ENCODE data around the gene TYMP. TPM values are rescaled to one million over a fixed set of nuclear protein-coding genes. Genes with fewer than 3 reads are reported as not detected.

TYMP gene, protein sequence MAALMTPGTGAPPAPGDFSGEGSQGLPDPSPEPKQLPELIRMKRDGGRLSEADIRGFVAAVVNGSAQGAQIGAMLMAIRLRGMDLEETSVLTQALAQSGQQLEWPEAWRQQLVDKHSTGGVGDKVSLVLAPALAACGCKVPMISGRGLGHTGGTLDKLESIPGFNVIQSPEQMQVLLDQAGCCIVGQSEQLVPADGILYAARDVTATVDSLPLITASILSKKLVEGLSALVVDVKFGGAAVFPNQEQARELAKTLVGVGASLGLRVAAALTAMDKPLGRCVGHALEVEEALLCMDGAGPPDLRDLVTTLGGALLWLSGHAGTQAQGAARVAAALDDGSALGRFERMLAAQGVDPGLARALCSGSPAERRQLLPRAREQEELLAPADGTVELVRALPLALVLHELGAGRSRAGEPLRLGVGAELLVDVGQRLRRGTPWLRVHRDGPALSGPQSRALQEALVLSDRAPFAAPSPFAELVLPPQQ
- total RNA-seq (2022; extraction: Qiagen RNA extraction; ENCODE audit: low read depth): 11.3 to 21.2 TPM (median 18.6 TPM) in 5 replicates

DNA sequence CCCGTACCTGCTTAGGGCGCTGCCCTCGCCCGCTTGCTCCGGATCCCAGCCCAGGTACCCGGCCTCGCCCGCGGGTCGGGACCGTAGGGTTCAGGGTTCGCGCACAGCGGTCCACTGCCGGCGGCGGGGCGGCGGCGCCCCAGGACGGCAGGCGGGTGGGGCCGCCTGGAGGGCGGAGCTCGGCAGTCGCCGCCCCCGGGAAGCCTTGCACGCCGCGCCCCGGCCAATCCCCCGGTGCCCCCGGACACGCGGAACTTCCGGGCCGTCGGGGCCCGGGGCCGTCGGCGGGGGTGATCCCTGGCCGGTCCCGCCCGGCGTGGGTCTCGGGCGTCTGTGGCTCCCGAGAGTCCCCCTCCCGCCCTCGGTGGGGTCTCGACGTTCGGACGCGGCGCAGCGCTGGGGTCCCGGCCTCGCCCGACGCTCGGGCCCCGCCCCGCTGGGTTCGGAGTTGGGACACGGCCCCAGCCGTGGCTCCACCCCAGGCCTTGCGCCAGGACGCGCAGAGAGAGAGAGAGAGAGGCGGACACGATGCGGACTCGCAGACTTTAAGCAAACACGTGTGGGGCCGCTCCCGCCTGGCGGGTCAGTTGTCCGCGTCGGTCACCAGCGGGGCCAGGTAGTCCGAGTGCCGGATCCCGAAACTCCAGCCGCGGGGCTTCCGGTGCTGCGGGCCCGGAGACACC lies at the start of gene TYMP:
TSS of gene TYMP (minus strand) at position 116 of the 683 bp plus-strand sequence. CDS start 303 bp downstream, outside the sequence.

DNA sequence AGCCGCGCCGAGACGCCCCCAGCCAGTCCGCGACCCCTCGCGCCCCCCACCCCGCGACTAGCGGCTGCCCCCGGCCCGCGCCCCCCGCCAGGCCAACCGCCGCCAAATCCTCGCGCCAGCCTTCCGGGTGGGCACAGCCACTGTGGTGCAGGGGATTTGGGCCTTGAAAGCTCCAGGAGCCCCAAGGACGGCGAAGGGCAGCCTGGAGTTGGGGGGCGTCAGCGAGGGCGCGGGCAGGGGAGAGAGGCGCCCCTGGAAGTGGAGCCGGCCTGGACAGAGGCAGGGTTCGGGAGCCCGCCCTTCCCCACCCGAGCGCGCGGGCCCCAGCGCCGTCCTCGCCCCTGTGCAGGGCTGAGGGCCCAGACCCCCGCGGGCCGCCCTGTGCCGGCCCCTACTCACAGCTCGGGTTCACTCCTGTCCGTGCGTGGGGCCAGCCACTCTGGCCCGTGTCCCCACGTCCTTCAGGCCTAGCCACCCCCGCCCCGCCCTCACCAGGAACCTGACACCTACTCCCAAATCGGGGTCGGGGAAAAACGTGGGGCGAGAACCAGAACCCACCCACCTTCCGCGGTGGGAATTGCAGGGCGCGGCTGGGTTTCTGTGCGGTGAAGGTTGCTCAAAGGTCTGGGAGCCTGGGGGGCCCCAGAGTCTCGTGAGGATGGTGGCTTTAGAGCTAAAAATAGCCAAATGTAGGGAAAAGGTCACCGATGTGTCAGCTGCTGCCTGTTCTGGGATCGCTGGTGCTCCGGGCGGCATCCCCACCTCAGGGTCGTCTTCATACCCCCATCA lies 48.4 kb upstream of the TYMP start, which contains the start of gene CPT1B:
TSS of gene CPT1B (minus strand) at position 441 of the 789 bp plus-strand sequence. CDS start 512 bp downstream, outside the sequence.

DNA sequence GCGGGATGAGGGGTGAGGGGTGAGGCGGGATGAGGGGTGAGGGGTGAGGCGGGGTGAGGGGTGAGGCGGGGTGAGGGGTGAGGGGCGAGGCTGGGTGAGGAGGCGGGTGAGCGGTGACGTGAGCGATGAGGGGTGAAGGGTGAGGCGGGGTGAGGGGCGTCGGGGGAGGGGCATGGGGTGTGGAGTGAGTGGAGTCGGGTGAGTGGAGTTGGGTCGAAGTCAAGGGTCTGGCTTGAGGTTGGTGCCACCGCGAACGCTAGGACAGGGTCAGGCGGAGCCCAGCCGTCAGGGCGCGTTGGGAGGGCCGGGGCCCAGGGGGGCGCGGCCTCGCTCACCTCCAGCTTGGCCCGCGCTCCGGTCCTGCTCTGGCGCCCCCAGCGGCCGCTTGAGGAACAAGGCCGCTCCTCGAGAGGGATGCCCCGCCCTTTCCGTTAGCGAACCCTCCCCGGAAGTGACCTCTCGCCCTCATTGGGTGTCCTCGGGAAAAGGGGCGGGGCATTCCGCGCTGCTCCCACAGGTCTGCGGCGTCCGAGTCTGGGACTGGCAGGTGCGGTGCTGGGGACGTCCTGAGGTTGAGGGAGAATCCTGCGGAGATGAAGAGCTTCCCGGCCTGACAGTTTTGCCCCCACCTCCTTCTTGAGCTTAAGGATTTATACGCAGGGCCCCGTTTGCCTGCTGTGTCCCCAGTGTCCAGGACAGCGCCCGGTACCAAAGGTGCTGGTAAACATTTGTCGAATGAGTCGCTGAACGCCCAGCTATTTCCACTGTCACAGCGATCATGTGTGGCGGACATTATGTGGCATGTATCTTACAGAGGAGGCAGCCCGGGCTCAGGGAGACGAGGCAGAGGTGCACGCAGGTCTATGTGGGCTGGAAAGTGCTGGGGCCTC lies 33.0 kb upstream of the TYMP start, which contains the start of gene SYCE3:
TSS of gene SYCE3 (minus strand) at position 397 of the 890 bp plus-strand sequence. CDS start 6,514 bp downstream, outside the sequence.

DNA sequence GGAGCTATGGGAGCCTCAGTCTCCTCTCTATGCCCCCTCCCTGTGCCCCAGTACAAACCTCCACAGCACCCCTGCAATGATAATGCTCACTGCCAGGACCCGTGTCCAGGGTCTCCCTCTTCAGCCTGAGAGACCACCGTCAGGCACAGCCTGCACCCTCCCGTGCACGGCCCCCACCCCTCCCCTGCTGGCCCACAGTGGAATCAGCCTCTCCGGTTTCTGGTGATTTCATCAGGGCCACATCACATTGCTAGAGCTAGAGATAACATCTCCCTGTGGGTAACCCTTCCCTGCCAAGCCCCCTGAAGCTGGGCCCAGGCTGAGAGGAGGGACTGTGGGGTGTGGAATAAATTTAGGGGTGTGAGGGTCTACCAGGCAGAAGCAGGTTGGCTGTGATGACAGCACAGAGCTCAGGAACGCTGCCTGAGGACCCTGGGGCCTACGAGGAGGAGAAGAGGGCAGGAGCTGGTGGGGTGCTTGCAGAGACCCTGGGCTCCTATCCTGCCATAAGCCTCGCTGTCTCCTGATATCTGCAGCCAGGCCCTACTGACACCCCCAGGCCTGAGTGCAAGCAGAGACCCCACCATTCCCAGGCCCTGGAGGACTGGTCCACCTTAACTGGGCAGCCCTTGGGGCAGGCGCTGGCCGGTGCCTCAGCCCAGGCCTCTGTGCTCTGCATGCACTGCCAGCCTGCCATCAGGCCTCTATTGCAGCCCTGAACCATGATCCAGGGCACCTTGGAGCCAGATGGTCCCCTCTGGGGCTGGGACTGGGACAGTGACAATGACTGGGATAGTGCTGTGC lies 15.9 kb upstream of the TYMP start, which contains the start of gene KLHDC7B:
TSS of gene KLHDC7B (plus strand) at position 378 of the 804 bp plus-strand sequence. CDS start at position 723, 345 bp downstream.

DNA sequence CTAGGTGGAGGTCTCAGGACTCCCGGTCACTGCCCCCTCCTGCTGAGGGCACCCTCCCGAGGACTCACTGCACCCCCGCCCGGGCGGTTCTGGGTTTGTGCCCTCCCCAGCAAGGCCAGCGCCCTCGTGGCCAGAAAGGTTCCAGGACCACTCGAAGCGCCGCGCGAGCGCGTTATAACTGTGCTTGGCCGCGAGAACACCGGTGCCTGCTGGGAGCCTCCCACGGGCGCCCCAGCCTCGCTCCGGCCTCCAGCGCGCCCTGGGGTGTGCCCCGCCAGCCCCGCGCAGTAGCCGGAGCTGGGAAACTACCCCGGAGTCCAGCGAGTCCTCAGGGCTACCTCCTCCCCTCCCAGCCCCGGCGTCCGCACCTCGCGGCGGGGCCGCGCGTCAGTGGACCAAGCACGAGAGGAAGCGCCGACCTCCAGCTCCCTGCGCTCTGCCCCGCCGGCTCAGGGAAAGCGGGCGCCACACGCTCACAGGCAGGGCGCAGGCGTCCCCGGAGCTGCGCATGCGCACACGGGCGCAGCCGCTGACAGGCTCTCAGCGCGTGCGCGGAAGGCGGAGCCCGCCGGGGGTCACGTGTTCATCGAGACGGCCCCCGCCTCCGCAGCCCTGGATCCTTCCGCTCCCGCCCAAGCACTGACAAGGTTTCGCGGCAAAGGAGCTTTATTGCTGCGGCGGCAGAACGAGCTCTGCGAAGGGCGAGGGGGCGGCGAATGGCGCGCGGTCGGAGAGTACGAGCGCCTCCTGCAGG lies 4.5 kb downstream of the TYMP start, which contains the start of gene SCO2:
TSS of gene SCO2 (minus strand) at position 495 of the 754 bp plus-strand sequence. CDS start 1,187 bp downstream, outside the sequence.

DNA sequence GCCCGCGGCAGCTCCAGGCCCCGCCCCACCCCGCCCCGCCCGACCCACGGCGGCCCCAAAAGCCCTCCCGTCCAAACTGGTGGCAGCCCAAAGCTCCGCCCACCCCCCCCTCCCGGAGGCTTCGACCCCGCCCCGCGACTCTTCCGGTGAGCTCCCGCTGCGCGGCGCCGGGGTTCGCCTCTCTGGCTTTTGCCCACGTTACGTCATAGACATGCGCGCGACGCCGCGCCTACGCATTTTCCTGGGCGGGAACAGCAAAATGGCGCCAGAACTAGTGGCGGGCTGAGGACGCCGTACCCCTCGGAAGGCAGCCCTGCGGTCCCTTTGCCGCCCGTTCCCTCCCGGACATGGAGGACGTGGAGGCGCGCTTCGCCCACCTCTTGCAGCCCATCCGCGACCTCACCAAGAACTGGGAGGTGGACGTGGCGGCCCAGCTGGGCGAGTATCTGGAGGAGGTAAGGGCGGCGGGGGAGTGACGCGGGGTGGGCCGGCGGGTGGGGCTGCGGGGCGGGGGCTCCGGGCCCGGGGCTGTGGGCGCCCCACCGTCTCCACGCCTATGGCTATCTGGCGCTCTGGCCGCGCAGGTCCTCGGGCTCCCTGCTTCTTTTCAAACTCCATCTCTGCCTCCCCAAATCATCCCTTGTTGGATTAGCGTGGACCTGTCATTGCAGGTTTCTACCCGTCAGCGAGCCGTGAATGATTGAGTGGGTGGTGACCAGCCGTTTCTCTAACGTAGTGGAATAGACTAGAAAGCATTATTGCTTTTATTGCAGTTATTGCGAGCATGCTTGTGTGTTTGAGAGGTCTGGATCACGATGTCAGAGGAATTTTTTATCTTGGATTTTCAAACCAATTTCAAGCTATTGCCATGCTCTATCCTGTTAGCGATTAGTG lies 21.6 kb downstream of the TYMP start, which contains the start of gene NCAPH2:
TSS of gene NCAPH2 (plus strand) at position 234 of the 894 bp plus-strand sequence. CDS start at position 348, 114 bp downstream.

DNA sequence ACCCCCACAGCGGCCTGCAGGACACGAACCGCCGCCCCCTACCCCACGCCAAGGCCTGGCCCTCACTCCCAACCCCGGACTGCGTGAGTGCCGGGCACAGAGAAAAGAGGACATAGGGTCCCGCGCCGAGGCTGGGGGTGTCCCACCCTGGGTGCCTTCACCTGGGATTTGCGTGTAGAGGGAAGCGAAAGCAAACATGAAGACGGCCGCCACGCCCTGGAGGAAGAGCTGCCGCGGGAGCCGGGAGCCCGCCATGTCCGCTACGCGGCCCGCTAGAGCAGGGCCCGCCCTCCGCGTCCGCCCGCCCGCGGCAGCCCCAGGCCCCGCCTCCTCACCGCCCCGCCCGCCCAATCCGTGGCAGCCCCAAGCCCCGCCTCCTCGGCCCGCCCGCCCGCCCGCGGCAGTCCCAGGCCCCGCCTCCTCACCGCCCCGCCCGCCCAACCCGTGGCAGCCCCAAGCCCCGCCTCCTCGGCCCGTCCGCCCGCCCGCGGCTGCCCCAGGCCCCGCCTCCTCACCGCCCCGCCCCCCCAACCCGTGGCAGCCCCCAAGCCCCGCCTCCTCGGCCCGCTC lies 22.3 kb downstream of the TYMP start, which contains the start of gene LMF2:
TSS of gene LMF2 (minus strand) at position 282 of the 570 bp plus-strand sequence. CDS start at position 255, 27 bp downstream.

DNA sequence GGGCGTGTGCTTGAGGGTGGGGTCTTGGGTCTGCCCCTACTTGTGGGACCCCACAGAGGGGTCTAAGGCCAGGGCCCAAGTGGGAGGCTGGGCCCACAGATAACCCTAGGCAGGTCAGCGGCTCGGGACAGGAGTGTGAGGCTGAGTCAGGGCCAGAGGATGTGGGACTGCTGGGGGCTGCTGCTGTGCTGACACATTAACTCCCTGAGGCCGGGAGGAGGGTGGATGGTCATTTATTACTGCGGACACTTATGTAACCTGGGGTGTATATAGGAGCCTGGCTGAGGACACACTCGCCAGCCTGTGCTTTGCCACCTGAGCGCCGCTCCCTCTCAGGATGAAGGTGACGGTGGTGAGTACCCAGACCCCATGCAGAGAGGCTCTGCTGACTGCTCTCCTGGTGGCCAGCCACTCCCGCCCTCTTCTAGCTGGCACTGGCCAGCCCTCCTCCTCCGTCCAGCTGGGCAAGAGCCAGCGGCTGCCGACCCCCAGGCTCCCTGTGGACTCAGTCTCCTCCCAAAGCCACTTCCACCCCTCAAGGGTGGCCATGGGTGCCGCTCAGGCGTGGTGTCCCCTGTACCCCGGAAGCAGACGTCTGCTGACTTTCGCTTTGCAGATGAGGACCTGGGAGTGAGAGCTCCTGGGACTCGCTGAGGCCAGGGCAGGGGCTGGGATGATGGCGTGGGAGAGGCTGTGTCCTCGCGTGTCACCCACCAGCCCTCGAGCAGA lies 43.1 kb downstream of the TYMP start, which contains the start of gene MIOX:
TSS of gene MIOX (plus strand) at position 299 of the 729 bp plus-strand sequence. CDS start at position 338, 39 bp downstream.

DNA sequence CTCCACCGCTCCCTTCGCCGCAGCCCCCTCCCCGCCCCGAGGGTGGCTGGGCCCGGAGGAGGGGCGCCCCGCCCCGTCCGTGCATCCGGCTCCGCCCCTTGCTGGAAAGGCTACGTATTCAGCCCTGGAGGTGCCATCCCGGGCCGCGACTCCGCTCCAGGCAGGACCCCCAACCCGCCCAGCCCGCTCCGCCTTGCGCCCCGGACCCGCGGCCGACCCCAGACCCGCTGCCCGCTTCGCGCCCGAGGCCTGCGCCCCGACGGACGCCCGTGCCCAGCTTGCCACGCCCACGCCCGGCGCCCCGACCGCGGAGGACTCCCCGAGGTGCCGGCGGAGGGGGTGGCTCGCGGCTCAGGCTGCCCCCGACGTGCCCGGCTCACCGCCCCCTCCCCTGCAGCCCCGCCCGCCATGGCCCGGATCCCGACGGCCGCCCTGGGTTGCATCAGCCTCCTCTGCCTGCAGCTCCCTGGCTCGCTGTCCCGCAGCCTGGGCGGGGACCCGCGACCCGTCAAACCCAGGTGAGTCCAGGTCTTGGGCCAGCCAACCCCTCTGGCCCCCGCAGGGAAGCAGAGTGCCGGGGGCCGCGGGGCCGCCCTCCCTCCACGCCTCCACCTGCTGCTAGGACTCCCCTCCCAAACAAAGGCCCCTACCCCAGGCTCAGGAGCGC lies 48.2 kb downstream of the TYMP start, which contains the start of gene ADM2:
TSS of gene ADM2 (plus strand) at position 104 of the 667 bp plus-strand sequence. CDS start at position 409, 305 bp downstream.

Other genes with a start within 250 kb of the TYMP start
- 93.1 to 128 TPM (median 108 TPM) in 5 replicates for gene PLXNB2, start 222.4 kb downstream of the TYMP start, total RNA-seq (2022; extraction: Qiagen RNA extraction; ENCODE audit: low read depth)
- 2.2 to 3.4 TPM (median 2.8 TPM) in 5 replicates for gene DENND6B, start 203.0 kb downstream of the TYMP start, total RNA-seq (2022; extraction: Qiagen RNA extraction; ENCODE audit: low read depth)
- 9.3 to 13.6 TPM (median 13.2 TPM) in 5 replicates for gene PPP6R2, start 186.7 kb downstream of the TYMP start, total RNA-seq (2022; extraction: Qiagen RNA extraction; ENCODE audit: low read depth)
- gene SBF1, start 55.0 kb downstream of the TYMP start, total RNA-seq (2022; extraction: Qiagen RNA extraction; ENCODE audit: low read depth): 17.7 to 27.3 TPM (median 24.6 TPM) in 5 replicates
- 0.49 to 0.87 TPM (median 0.50 TPM) in 5 replicates for gene ADM2, start 48.5 kb downstream of the TYMP start, total RNA-seq (2022; extraction: Qiagen RNA extraction; ENCODE audit: low read depth)
- gene MIOX, start 43.2 kb downstream of the TYMP start, total RNA-seq (2022; extraction: Qiagen RNA extraction; ENCODE audit: low read depth): 0.05 TPM in 1 of 5 replicates, not detected in the others
- 30.4 to 50.1 TPM (median 44.1 TPM) in 5 replicates for gene LMF2, start 22.3 kb downstream of the TYMP start, total RNA-seq (2022; extraction: Qiagen RNA extraction; ENCODE audit: low read depth)
- 33.4 to 40.4 TPM (median 37.2 TPM) in 5 replicates for gene NCAPH2, start 21.8 kb downstream of the TYMP start, total RNA-seq (2022; extraction: Qiagen RNA extraction; ENCODE audit: low read depth)
- 1.9 to 6.1 TPM (median 4.8 TPM) in 5 replicates for gene SCO2, start 4.4 kb downstream of the TYMP start, total RNA-seq (2022; extraction: Qiagen RNA extraction; ENCODE audit: low read depth)
- 0.02 to 0.05 TPM (median 0.05 TPM) in 3 of 5 replicates, not detected in the others for gene KLHDC7B, start 15.9 kb upstream of the TYMP start, total RNA-seq (2022; extraction: Qiagen RNA extraction; ENCODE audit: low read depth)
- gene SYCE3, start 32.9 kb upstream of the TYMP start, total RNA-seq (2022; extraction: Qiagen RNA extraction; ENCODE audit: low read depth): 0.25 to 0.75 TPM (median 0.46 TPM) in 3 of 5 replicates, not detected in the others
- gene CPT1B, start 48.4 kb upstream of the TYMP start, total RNA-seq (2022; extraction: Qiagen RNA extraction; ENCODE audit: low read depth): 10.5 to 15.7 TPM (median 13.6 TPM) in 5 replicates
- 16.9 to 24.5 TPM (median 19.0 TPM) in 5 replicates for gene CHKB, start 52.8 kb upstream of the TYMP start, total RNA-seq (2022; extraction: Qiagen RNA extraction; ENCODE audit: low read depth)
- gene MAPK8IP2, start 70.8 kb upstream of the TYMP start, total RNA-seq (2022; extraction: Qiagen RNA extraction; ENCODE audit: low read depth): 2.1 to 4.2 TPM (median 3.8 TPM) in 5 replicates
- gene ARSA, start 98.1 kb upstream of the TYMP start, total RNA-seq (2022; extraction: Qiagen RNA extraction; ENCODE audit: low read depth): 18.3 to 26.3 TPM (median 21.3 TPM) in 5 replicates
- 2.6 to 5.3 TPM (median 3.9 TPM) in 5 replicates for gene SHANK3, start 142.8 kb upstream of the TYMP start, total RNA-seq (2022; extraction: Qiagen RNA extraction; ENCODE audit: low read depth)
- gene ACR, start 208.2 kb upstream of the TYMP start, total RNA-seq (2022; extraction: Qiagen RNA extraction; ENCODE audit: low read depth): 0.06 to 0.08 TPM in 2 of 5 replicates, not detected in the others